Osteocyte (in vitro differentiated cells): ENCODE measurements around the gene ZMPSTE24. TPM values are rescaled to one million over a fixed set of nuclear protein-coding genes. Genes with fewer than 3 reads are reported as not detected.

ENCODE experiments used
- DNase-seq: peaks from one replicate; pipeline ENCODE4 v3.0.0; 2021; ENCODE audit warnings: mixed read lengths; ENCODE audit not compliant: unreplicated experiment; ENCODE audit errors: extremely low spot score
- H3K27ac Mint-ChIP-seq: one replicate; pipeline ENCODE4 v1.8.0; 2021; ENCODE audit warnings: mild to moderate bottlenecking, mixed read lengths; ENCODE audit not compliant: unreplicated experiment
- H3K27me3 Mint-ChIP-seq: one replicate; pipeline ENCODE4 v1.8.0; 2021; ENCODE audit warnings: mixed read lengths; ENCODE audit not compliant: unreplicated experiment
- H3K36me3 Mint-ChIP-seq: one replicate; pipeline ENCODE4 v1.8.0; 2021; ENCODE audit warnings: mixed read lengths; ENCODE audit not compliant: unreplicated experiment
- H3K4me1 Mint-ChIP-seq: one replicate; pipeline ENCODE4 v1.8.0; 2021; ENCODE audit warnings: mixed read lengths; ENCODE audit not compliant: unreplicated experiment
- H3K4me3 Mint-ChIP-seq: one replicate; pipeline ENCODE4 v1.8.0; 2021; ENCODE audit warnings: mild to moderate bottlenecking, moderate library complexity, mixed read lengths; ENCODE audit not compliant: unreplicated experiment
- H3K9me3 Mint-ChIP-seq: one replicate; pipeline ENCODE4 v1.8.0; 2021; ENCODE audit warnings: mixed read lengths; ENCODE audit not compliant: unreplicated experiment
- total RNA-seq: library from RNA; stranded (reverse); gene quantifications from 2 replicates; pipeline ENCODE4 v1.2.1, GENCODE V29; 2021
- TF ChIP-seq, protein P1 (sequence below): fragments of 200-600 bp; sonication (generic); IDR thresholded peaks from 2 replicates; pipeline ENCODE4 v1.5.0; 2021; ENCODE audit warnings: antibody characterized with exemption, mild to moderate bottlenecking, moderate library complexity

Gene ZMPSTE24
- total RNA-seq, 1 donor from 2014 or later: 43.4 TPM

GRCh38 chr1:40310983-40311642 lies 53.1 kb downstream of the ZMPSTE24 start:
- H3K27ac Mint-ChIP-seq: no peak overlapping the region

GRCh38 chr1:40311692-40312091 lies 53.7 kb downstream of the ZMPSTE24 start:
- Mint-ChIP-seq H3K4me1 (peaks cover 27% of the 10 kb centered on the region), H3K36me3 (no peaks in the 10 kb centered on the region)
- no peak for DNase-seq

More at GRCh38 chr1:40310983-40311642, 53.1 kb downstream of the ZMPSTE24 start:
- TF ChIP-seq, protein P1, sequence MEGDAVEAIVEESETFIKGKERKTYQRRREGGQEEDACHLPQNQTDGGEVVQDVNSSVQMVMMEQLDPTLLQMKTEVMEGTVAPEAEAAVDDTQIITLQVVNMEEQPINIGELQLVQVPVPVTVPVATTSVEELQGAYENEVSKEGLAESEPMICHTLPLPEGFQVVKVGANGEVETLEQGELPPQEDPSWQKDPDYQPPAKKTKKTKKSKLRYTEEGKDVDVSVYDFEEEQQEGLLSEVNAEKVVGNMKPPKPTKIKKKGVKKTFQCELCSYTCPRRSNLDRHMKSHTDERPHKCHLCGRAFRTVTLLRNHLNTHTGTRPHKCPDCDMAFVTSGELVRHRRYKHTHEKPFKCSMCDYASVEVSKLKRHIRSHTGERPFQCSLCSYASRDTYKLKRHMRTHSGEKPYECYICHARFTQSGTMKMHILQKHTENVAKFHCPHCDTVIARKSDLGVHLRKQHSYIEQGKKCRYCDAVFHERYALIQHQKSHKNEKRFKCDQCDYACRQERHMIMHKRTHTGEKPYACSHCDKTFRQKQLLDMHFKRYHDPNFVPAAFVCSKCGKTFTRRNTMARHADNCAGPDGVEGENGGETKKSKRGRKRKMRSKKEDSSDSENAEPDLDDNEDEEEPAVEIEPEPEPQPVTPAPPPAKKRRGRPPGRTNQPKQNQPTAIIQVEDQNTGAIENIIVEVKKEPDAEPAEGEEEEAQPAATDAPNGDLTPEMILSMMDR: no peak
- peaks cover 26% of the 10 kb centered on the region for H3K4me1 Mint-ChIP-seq
- H3K9me3 Mint-ChIP-seq: no peaks in the 10 kb centered on the region
- no peaks in the 10 kb centered on the region for H3K36me3 Mint-ChIP-seq
- no peak for DNase-seq
- H3K4me3 Mint-ChIP-seq: no peak overlapping the region
- peaks cover 4% of the 10 kb centered on the region for H3K27me3 Mint-ChIP-seq

DNA sequence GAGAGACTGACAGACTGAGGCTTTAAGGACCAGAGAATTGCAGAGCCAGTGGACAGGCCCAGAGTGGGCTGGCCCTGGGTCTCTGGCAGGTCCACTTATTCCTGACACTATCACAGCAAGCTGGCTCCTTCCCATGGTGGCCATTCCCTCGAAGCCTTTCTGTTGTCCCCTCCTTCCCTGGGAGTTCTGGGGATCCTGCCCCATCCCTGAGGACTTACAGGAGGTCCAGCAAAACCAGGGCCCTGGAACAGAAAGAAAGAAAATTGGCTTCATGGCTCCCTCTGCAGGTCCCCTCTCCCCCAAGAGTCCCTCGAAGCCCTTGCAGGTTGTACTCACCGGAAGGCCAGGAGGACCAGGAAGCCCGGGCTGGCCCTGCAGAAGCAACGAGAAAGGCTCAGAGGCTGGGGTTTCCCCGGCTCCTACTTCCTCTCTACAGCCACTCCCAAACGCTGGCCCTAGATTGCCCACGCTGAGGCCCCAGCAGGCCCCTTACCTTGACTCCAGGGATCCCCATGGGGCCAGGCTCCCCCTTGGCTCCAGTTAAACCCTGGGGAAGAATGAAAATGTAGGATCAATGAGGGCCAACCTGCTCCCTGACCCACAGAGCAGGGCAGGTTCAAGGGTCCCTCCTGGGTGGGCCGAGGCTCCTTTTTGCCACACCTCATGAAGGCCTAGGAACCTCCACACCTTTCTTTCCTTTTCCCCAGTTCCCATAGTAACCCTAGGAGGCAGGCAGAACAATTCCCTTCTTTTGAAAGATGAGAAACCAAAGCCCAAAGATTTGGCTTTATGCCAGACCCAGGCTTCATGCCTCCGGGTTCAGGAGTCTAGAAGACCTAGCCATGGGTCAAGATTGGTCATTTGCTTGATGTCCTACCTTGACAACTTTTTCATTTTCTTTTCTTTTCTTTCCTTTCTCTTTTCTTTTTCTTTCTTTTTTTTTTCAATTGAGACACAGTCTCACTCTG lies 54.5 kb downstream of the ZMPSTE24 start:
- Mint-ChIP-seq H3K9me3 (no peaks in the 10 kb centered on the region), H3K4me3 (no peak overlapping the region), H3K4me1 (peaks cover 31% of the 10 kb centered on the region), H3K27me3 (peaks cover 8% of the 10 kb centered on the region), H3K27ac (no peak overlapping the region), H3K36me3 (no peaks in the 10 kb centered on the region)
- no peak for DNase-seq
- TF ChIP-seq, protein P1: no peak

More at GRCh38 chr1:40311692-40312091, 53.7 kb downstream of the ZMPSTE24 start:
- H3K4me3 Mint-ChIP-seq: no peak overlapping the region
- peaks cover 6% of the 10 kb centered on the region for H3K27me3 Mint-ChIP-seq
- no peak overlapping the region for H3K27ac Mint-ChIP-seq
- H3K9me3 Mint-ChIP-seq: no peaks in the 10 kb centered on the region
- TF ChIP-seq, protein P1: no peak

- Mint-ChIP-seq H3K27ac (no peak overlapping the region), H3K9me3 (no peaks in the 10 kb centered on the region), H3K4me3 (no peak overlapping the region), H3K27me3 (peaks cover 15% of the 10 kb centered on the region), H3K36me3 (no peaks in the 10 kb centered on the region), H3K4me1 (peaks cover 32% of the 10 kb centered on the region)
- TF ChIP-seq, protein P1: no peak
- no peak for DNase-seq
These were observed 55.4 kb downstream of the ZMPSTE24 start for GRCh38 chr1:40313329-40313957.
